A549 (cell line): ENCODE measurements around the gene LLGL2.

ENCODE experiments used
- JUN ChIP-seq, 2 experiments: fragments of >200 bp; sonication (Bioruptor Twin); formaldehyde crosslinking; IDR thresholded peaks; 2 replicates in 1 of 2; 3 replicates in 1 of 2; pipeline ENCODE4 v1.6.1; 2016 to 2017
- JUNB ChIP-seq: fragments of >200 bp; sonication (Bioruptor Twin); formaldehyde crosslinking; IDR thresholded peaks from 2 replicates; pipeline ENCODE4 v1.6.1; 2016
- NFE2L2 ChIP-seq: fragments of 150-350 bp; conservative IDR thresholded peaks from 2 replicates; pipeline ENCODE4 v1.6.1; 2014; ENCODE audit warnings: low read length
- RFX5 ChIP-seq: fragments of 450-650 bp; IDR thresholded peaks from 2 replicates; pipeline ENCODE4 v1.7.1; 2014; ENCODE audit warnings: antibody characterized with exemption, mild to moderate bottlenecking, moderate library complexity
- TF ChIP-seq, protein P1 (sequence below): IDR thresholded peaks from 2 replicates; pipeline ENCODE4 v1.6.1; 2012
- TF ChIP-seq, protein P2 (sequence below): fragments of >200 bp; sonication (Bioruptor Twin); formaldehyde crosslinking; IDR thresholded peaks from 3 replicates; pipeline ENCODE4 v1.5.1; 2016

DNA sequence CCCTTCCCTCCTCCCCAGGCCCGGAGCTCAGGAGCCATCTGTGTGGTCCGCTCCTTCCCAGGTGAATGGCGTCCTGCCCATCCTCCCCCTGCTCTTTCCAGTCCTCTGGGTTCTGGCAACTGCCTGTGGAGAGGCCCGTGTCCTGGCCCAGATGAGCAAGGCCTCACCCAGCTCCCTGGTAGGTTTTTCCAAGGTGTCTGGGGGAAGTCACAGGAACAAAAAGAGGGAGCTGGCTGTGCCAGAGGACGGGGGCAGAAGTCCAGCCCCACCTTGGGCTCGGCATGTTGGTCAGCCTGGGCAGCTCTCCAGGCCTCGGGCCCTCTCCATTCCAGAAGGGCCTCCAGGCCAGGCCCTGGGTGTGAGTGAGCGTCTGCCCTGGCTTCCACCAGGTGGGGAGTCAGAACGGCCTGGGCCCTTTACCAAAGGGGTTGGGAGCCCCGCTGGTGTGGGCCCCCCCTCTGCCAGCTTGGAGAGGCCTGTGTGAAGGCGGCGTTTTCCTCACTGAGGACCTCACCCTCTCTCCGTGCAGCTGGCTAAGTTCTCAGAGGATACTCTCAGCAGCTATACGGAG lies 35.2 kb upstream of the LLGL2 start:
- TF ChIP-seq JUN (IDR thresholded peaks at IDR 0.05) = no peak
- TF ChIP-seq, protein P1, sequence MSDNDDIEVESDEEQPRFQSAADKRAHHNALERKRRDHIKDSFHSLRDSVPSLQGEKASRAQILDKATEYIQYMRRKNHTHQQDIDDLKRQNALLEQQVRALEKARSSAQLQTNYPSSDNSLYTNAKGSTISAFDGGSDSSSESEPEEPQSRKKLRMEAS = no peak
- TF ChIP-seq, protein P2, sequence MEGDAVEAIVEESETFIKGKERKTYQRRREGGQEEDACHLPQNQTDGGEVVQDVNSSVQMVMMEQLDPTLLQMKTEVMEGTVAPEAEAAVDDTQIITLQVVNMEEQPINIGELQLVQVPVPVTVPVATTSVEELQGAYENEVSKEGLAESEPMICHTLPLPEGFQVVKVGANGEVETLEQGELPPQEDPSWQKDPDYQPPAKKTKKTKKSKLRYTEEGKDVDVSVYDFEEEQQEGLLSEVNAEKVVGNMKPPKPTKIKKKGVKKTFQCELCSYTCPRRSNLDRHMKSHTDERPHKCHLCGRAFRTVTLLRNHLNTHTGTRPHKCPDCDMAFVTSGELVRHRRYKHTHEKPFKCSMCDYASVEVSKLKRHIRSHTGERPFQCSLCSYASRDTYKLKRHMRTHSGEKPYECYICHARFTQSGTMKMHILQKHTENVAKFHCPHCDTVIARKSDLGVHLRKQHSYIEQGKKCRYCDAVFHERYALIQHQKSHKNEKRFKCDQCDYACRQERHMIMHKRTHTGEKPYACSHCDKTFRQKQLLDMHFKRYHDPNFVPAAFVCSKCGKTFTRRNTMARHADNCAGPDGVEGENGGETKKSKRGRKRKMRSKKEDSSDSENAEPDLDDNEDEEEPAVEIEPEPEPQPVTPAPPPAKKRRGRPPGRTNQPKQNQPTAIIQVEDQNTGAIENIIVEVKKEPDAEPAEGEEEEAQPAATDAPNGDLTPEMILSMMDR = no peak
- TF ChIP-seq RFX5 = no peak
- TF ChIP-seq JUNB = no peak
- no peak for TF ChIP-seq NFE2L2
